Middle frontal gyrus (tissue), 1 donor: ENCODE data around the gene PPP1R14B.

Experiments used
- DNase-seq: peaks from one replicate; pipeline ENCODE4 v3.0.0-alpha.2; 2015; ENCODE audit warnings: low spot score; ENCODE audit errors: extremely low spot score

The PPP1R14B gene

DNA sequence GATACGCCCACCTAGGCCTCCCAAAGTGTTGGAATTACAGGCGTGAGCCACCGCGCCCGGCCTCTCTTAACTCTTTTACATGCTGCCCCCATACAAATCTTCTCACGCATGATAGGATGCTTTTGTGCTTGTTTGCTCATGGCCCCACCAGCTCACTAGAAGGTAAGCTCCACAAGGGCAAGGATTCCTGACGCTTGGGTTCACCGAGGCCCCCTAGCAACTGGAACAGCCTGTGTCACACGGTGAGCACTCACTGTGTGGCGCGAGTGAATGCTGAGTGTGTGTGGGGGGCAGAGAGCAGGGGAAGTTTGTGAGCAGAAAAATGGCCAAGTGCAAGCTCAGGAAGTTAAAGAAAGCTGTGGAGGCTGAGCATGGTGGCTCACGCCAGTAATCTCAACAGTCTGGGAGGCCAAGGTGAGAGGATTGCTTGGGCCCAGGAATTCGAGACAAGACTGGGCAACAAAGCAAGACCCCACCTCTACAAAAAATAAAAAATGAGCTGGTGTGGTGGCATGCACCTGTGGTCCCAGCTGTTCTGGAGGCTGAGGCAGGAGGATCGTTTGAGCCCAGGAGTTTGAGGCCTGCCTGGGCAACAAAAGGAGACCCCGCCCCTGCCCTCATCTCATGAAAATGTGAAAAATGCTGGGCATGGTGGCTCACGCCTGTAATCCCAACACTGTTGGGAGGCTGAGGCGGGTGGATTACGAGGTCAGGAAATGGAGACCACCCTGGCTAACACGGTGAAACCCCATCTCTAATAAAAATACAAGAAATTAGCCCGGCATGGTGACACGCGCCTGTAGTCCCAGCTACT lies 35.4 kb upstream of the PPP1R14B start:
- DNase-seq = no peak

GRCh38 chr11:64278576-64279190 lies 31.9 kb upstream of the PPP1R14B start:
- no peak for DNase-seq

DNA sequence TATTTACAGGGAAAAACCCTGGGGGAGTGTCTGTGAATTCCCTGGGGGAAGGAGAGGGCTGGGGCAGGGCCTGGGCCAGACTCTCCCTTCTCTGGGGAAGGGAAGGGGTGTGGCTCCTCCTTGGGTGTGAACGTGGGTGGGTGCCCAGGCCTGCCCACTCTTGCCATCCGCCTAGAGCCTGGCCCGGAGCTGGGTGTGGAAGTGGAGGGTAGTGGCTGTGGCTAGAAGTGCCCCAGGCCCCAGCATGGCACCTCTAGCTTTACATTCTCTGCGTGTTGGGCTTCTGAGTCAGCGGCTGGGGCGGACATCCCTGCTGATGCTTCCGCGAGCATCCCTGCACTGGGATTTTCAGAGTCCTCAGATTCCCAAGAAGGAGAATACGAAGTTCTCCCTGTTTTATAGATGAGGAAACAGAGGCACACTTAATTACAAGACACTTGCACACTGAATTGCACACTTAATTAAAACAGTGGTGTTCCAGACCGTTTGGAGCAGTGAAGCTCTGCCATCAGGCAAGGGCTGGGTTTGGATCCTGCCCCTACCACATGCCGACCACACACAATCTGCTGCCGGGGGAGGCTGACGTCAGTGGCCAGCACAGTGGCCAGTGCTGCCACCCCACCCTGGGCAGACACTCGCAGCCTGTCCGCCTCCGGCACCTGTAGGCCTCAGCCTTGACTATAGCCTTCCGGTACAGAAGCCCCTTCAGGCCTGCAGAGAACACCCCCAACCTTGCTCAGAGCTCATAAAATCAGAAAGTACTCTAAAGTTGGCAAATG lies 30.1 kb upstream of the PPP1R14B start:
- no peak for DNase-seq

- no peak for DNase-seq
Observed at GRCh38 chr11:64275841-64276240, 29.1 kb upstream of the PPP1R14B start.

- DNase-seq = no peak
Observed at GRCh38 chr11:64275031-64275800, 28.5 kb upstream of the PPP1R14B start.

DNA sequence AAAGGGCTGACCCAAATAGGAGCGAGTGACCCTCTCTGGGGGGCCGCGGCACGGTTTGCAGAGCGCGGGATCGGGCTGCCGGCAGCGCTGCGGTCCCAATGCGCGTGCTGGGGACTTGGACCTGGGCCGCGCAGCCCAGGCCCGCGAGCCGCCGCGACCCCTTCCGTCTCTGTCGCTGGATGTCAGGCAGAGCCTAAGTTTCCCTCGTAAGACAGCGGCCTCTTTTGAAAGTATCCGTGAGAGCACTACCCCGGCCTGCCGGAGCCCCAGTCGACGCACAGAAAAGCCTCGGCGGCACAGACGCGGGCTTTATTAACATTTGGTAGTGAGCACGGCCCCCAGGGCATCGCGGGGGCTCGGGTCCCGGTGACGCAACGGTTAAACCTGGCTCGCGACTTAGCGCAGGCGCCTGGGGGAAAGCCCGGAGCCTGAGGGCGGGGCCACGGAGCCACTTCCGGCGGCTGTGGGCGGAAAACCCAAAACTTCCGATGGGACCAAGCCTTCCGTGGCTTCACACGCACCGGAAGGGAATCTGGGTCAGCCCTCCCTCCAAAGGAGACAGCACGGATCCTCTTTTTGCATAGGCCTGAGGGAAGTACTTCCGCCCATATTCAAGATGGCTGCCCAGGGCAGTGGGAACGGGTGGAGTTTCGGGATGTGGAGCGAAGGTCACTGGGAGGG lies 22.9 kb upstream of the PPP1R14B start:
- DNase-seq = peak; percentile 98

DNA sequence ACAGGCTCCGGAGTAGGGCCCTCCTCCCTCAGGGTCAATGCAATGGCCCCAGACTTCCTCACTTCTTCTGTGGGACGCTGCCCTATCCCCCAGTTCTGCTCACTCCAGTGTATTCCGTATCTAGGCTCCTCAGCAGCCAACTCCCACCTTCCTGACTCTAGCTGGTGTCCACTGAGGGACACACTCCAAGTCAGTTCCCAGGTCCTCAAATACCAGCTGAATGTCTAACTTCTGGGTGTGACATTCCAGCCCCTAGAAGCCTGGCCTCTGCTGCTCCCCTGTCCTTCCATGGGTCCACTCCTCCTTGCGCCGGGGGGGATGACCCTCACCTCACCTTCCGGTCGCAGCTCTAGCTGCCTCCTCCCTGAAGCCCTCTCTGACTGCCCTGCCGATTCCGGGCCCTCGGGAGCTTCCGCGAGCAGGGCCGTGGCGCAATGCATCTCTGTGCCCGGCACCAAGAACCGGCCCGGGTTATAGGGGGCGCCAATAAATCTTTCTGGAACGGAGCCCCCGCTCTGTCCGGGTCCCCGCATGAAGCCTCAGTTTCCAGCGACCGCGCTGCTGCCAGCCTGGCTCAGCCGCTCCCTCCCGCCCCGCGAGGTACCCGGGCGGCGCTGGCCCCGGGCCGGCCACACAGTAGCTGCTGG lies 22.3 kb upstream of the PPP1R14B start:
- peak; percentile 33 for DNase-seq

DNA sequence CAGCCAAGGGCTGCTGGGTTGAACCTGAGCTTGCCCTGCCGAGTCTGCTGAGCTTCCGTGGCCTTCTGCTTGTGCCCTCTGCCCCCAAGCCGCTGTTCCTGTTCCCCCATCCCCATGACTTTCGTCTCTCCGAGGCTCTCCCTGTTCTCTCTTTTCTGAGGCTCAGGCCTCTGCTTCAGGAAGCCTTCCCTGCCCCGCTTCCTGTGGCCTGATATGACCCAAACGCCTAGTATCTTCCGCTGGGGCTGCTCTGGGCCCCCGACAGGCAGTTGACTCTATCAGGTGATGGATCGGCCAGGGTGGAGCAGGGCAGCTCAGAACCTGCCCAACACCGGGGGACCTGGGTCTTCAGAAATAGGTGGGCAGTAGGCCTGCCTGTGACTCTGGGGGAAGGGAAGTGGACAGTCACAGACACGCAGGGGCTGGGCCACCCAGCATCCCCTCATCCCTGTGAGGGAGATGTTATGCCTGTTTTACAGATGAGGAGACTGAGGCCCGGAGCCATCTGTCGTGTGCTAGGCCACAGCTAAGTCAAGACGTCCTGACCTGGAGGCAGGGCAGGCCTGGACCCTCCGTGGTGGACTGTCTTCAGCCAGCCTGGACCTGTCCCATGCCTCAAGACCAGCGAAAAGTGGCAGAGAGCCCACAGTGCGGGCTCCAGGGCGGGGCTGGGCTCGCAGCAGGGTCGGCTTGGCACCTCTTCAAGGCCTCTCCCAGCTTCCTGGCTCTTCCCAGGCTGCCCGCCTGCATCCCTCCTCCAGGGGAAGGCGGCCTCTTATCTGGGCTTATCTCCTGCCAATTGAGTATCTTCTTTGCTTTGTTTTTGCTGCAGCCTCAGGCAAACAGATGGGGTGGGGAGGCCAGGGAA lies 21.5 kb upstream of the PPP1R14B start:
- no peak for DNase-seq

GRCh38 chr11:64267207-64267945 lies 20.6 kb upstream of the PPP1R14B start:
- no peak for DNase-seq

- no peak for DNase-seq
Observed at GRCh38 chr11:64266339-64266738, 19.6 kb upstream of the PPP1R14B start.

DNA sequence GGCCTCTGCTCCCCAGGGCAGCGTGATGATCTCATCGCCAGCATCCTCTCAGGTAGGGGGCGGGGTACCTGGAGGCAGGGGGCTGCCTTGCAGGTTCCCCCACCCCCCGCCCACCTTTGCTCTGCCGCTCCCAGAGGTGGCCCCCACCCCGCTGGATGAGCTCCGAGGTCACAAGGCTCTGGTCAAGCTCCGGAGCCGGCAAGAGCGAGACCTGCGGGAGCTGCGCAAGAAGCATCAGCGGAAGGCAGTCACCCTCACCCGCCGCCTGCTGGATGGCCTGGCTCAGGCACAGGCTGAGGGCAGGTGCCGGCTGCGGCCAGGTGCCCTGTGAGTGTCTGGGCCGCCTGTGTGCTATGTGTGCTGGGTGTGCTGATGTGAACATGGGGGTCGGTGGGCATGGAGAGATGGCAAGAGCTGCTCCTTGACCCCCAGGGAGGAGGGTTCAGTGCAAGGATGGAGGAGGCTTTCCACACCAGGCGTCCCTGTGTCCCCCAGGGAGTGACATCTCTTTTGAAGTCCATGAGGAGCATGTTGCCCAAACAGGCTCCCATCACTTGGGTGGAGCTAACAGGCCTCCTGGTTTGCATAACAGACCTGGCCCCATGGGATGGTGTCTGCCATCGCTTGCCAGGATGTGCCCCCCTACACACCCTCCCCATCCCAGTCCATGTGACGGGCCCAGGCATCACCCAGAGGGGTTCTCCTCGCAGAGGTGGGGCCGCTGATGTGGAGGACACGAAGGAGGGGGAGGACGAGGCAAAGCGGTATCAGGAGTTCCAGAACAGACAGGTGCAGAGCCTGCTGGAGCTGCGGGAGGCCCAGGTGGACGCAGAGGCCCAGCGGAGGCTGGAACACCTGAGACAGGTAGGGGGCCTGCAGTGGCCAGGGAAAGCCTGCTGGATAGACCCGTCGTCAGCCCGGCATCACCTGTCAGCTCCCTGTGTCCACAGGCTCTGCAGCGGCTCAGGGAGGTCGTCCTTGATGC lies 18.7 kb upstream of the PPP1R14B start:
- DNase-seq = no peak

GRCh38 chr11:64264371-64264852 lies 17.7 kb upstream of the PPP1R14B start:
- no peak for DNase-seq

DNA sequence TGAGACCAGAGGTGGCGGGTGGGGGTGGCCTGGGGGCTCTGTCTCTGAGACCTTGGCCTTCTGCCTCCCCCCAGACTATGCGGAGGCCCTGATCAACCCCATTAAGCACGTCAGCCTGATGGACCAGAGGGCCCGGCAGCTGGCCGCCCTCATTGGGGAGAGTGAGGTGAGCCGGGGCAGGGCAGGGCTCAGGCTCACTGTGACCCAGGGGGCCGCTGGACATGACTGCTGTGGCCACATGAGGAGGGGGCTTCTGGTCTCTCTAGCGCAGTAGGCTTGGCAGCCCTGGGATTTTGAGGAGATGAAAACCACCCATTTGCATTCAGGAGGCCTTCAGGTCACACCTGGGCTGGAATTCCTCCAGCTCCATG lies 17.2 kb upstream of the PPP1R14B start:
- no peak for DNase-seq

GRCh38 chr11:64263021-64263946 lies 16.5 kb upstream of the PPP1R14B start:
- no peak for DNase-seq

DNA sequence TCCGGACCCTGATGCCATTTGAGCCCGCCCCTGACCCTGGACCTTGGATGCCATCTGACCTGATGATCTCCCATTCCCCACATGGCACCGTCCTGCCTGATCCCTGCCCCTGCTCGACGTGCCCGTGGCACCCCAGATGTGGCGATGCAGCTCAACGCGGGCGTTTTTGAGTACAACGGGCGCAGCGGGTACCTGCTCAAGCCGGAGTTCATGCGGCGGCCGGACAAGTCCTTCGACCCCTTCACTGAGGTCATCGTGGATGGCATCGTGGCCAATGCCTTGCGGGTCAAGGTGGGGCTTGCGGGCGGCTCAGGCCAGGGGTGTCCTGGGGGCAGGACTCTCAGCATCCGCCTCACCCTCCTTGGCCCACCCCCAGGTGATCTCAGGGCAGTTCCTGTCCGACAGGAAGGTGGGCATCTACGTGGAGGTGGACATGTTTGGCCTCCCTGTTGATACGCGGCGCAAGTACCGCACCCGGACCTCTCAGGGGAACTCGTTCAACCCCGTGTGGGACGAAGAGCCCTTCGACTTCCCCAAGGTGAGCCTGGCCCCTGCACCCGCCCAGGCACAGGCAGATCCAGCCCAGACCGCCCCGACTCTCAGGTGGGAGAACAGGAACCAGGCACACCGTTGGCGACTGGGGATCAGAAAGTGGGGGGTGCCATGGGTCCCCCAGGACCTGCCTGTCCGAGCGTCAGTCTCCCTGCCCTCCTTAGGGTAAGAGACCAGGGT lies 15.7 kb upstream of the PPP1R14B start:
- DNase-seq = no peak
